WTC11 (cell line): ENCODE results near the gene EBLN2.

ENCODE experiments used
- CTCF ChIP-seq: fragments of 200-600 bp; IDR thresholded peaks from 2 replicates; pipeline ENCODE4 v1.8.0; 2022; ENCODE audit warnings: antibody characterized with exemption
- KAT7 ChIP-seq: sonication (generic); formaldehyde crosslinking; IDR thresholded peaks from 2 replicates; pipeline ENCODE4 v1.8.1; 2023; ENCODE audit warnings: missing genetic modification reagents, mild to moderate bottlenecking, borderline replicate concordance
- NFATC4 ChIP-seq: fragments of 250-450 bp; sonication (Bioruptor Pico); IDR thresholded peaks from 2 replicates; pipeline ENCODE4 v1.9.0; 2021; ENCODE audit warnings: mild to moderate bottlenecking
- NFE2L1 ChIP-seq: sonication (generic); formaldehyde crosslinking; IDR thresholded peaks from 2 replicates; pipeline ENCODE4 v1.8.1; 2023; ENCODE audit warnings: missing genetic modification reagents
- SMAD3 ChIP-seq: sonication (generic); formaldehyde crosslinking; IDR thresholded peaks from 2 replicates; pipeline ENCODE4 v1.8.0; 2022; ENCODE audit warnings: missing genetic modification reagents, mild to moderate bottlenecking, borderline replicate concordance
- TEAD4 ChIP-seq: sonication (generic); formaldehyde crosslinking; IDR thresholded peaks from 2 replicates; pipeline ENCODE4 v1.8.0; 2022; ENCODE audit warnings: mild to moderate bottlenecking, missing genetic modification reagents

GRCh38 chr3:73026111-73026759 lies 35.2 kb upstream of the EBLN2 start:
- TF ChIP-seq CTCF (no peak), TEAD4 (CRISPR knock-in tag) (no peak), SMAD3 (no peak), KAT7 (no peak), NFATC4 (CRISPR knock-in tag) (no peak), NFE2L1 (CRISPR knock-in tag) (no peak)
